Measurements from ENCODE around the gene SNX8.

SNX8 gene

GRCh38 chr7:2218444-2218785 is 95.8 kb downstream of the SNX8 start:
- Histone ChIP-seq H3K27me3 (ENCODE audit: control insufficient read depth, insufficient read depth, low read length) (no peaks in the 10 kb centered on the region), H3K4me1 (ENCODE audit: control insufficient read depth, insufficient read depth, low read length) (no peaks in the 10 kb centered on the region), H3K27ac (ENCODE audit: low read depth, low read length) (no peak overlapping the region), H3K9ac (ENCODE audit: low read depth, low read length) (no peak overlapping the region), H3K36me3 (ENCODE audit: control insufficient read depth, insufficient read depth, low read length) (peaks cover 81% of the 10 kb centered on the region), H3K4me3 (ENCODE audit: low read depth, low read length) (no peak overlapping the region), H3K9me3 (ENCODE audit: control insufficient read depth, insufficient read depth, low read length) (no peaks in the 10 kb centered on the region)

GRCh38 chr7:2217716-2218443 is 96.4 kb downstream of the SNX8 start:
- Histone ChIP-seq H3K36me3 (ENCODE audit: control insufficient read depth, insufficient read depth, low read length) (peaks cover 81% of the 10 kb centered on the region), H3K4me1 (ENCODE audit: control insufficient read depth, insufficient read depth, low read length) (no peaks in the 10 kb centered on the region), H3K9me3 (ENCODE audit: control insufficient read depth, insufficient read depth, low read length) (no peaks in the 10 kb centered on the region), H3K9ac (ENCODE audit: low read depth, low read length) (no peak overlapping the region), H3K27me3 (ENCODE audit: control insufficient read depth, insufficient read depth, low read length) (no peaks in the 10 kb centered on the region), H3K27ac (ENCODE audit: low read depth, low read length) (no peak overlapping the region), H3K4me3 (ENCODE audit: low read depth, low read length) (no peak overlapping the region)

- Histone ChIP-seq H3K27ac (ENCODE audit: low read depth, low read length) (no peak overlapping the region), H3K36me3 (ENCODE audit: control insufficient read depth, insufficient read depth, low read length) (peaks cover 81% of the 10 kb centered on the region), H3K9ac (ENCODE audit: low read depth, low read length) (no peak overlapping the region)
These were observed 97.0 kb downstream of the SNX8 start for GRCh38 chr7:2217206-2217605.

GRCh38 chr7:2215851-2216250 is 98.4 kb downstream of the SNX8 start:
- Histone ChIP-seq H3K9ac (ENCODE audit: low read depth, low read length) (no peak overlapping the region), H3K27me3 (ENCODE audit: control insufficient read depth, insufficient read depth, low read length) (no peaks in the 10 kb centered on the region), H3K27ac (ENCODE audit: low read depth, low read length) (no peak overlapping the region), H3K36me3 (ENCODE audit: control insufficient read depth, insufficient read depth, low read length) (peaks cover 82% of the 10 kb centered on the region), H3K9me3 (ENCODE audit: control insufficient read depth, insufficient read depth, low read length) (no peaks in the 10 kb centered on the region), H3K4me1 (ENCODE audit: control insufficient read depth, insufficient read depth, low read length) (no peaks in the 10 kb centered on the region), H3K4me3 (ENCODE audit: low read depth, low read length) (no peak overlapping the region)

More at GRCh38 chr7:2217206-2217605, 97.0 kb downstream of the SNX8 start:
- Histone ChIP-seq H3K4me3 (ENCODE audit: low read depth, low read length) (no peak overlapping the region), H3K4me1 (ENCODE audit: control insufficient read depth, insufficient read depth, low read length) (no peaks in the 10 kb centered on the region), H3K9me3 (ENCODE audit: control insufficient read depth, insufficient read depth, low read length) (no peaks in the 10 kb centered on the region), H3K27me3 (ENCODE audit: control insufficient read depth, insufficient read depth, low read length) (no peaks in the 10 kb centered on the region)

GRCh38 chr7:2214636-2215035 is 99.6 kb downstream of the SNX8 start:
- no peaks in the 10 kb centered on the region for H3K9me3 ChIP-seq (ENCODE audit: control insufficient read depth, insufficient read depth, low read length)
- peaks cover 82% of the 10 kb centered on the region for H3K36me3 ChIP-seq (ENCODE audit: control insufficient read depth, insufficient read depth, low read length)
- no peaks in the 10 kb centered on the region for H3K4me1 ChIP-seq (ENCODE audit: control insufficient read depth, insufficient read depth, low read length)
- H3K4me3 ChIP-seq (ENCODE audit: low read depth, low read length), result no peak overlapping the region
- no peaks in the 10 kb centered on the region for H3K27me3 ChIP-seq (ENCODE audit: control insufficient read depth, insufficient read depth, low read length)
- H3K9ac ChIP-seq (ENCODE audit: low read depth, low read length), result no peak overlapping the region
- no peak overlapping the region for H3K27ac ChIP-seq (ENCODE audit: low read depth, low read length)

- Histone ChIP-seq H3K9ac (ENCODE audit: low read depth, low read length) (no peak overlapping the region), H3K27ac (ENCODE audit: low read depth, low read length) (no peak overlapping the region), H3K4me1 (ENCODE audit: control insufficient read depth, insufficient read depth, low read length) (no peaks in the 10 kb centered on the region), H3K36me3 (ENCODE audit: control insufficient read depth, insufficient read depth, low read length) (peaks cover 82% of the 10 kb centered on the region), H3K27me3 (ENCODE audit: control insufficient read depth, insufficient read depth, low read length) (no peaks in the 10 kb centered on the region), H3K4me3 (ENCODE audit: low read depth, low read length) (no peak overlapping the region), H3K9me3 (ENCODE audit: control insufficient read depth, insufficient read depth, low read length) (no peaks in the 10 kb centered on the region)
These were observed 100.6 kb downstream of the SNX8 start for GRCh38 chr7:2213551-2214215.

- Histone ChIP-seq H3K27ac (ENCODE audit: low read depth, low read length) (no peak overlapping the region), H3K4me1 (ENCODE audit: control insufficient read depth, insufficient read depth, low read length) (no peaks in the 10 kb centered on the region), H3K36me3 (ENCODE audit: control insufficient read depth, insufficient read depth, low read length) (peaks cover 84% of the 10 kb centered on the region), H3K27me3 (ENCODE audit: control insufficient read depth, insufficient read depth, low read length) (no peaks in the 10 kb centered on the region), H3K9ac (ENCODE audit: low read depth, low read length) (no peak overlapping the region), H3K4me3 (ENCODE audit: low read depth, low read length) (no peak overlapping the region), H3K9me3 (ENCODE audit: control insufficient read depth, insufficient read depth, low read length) (no peaks in the 10 kb centered on the region)
These were observed 101.3 kb downstream of the SNX8 start for GRCh38 chr7:2212906-2213305.

GRCh38 chr7:2211926-2212325 is 102.3 kb downstream of the SNX8 start:
- H3K36me3 ChIP-seq (ENCODE audit: control insufficient read depth, insufficient read depth, low read length), result peaks cover 84% of the 10 kb centered on the region
- no peak overlapping the region for H3K4me3 ChIP-seq (ENCODE audit: low read depth, low read length)
- no peak overlapping the region for H3K27ac ChIP-seq (ENCODE audit: low read depth, low read length)
- H3K9ac ChIP-seq (ENCODE audit: low read depth, low read length), result no peak overlapping the region
- H3K4me1 ChIP-seq (ENCODE audit: control insufficient read depth, insufficient read depth, low read length), result no peaks in the 10 kb centered on the region
- H3K27me3 ChIP-seq (ENCODE audit: control insufficient read depth, insufficient read depth, low read length), result no peaks in the 10 kb centered on the region
- no peaks in the 10 kb centered on the region for H3K9me3 ChIP-seq (ENCODE audit: control insufficient read depth, insufficient read depth, low read length)

GRCh38 chr7:2211259-2211880 is 102.9 kb downstream of the SNX8 start:
- no peak overlapping the region for H3K9ac ChIP-seq (ENCODE audit: low read depth, low read length)
- H3K36me3 ChIP-seq (ENCODE audit: control insufficient read depth, insufficient read depth, low read length), result peaks cover 81% of the 10 kb centered on the region
- no peaks in the 10 kb centered on the region for H3K9me3 ChIP-seq (ENCODE audit: control insufficient read depth, insufficient read depth, low read length)
- H3K4me1 ChIP-seq (ENCODE audit: control insufficient read depth, insufficient read depth, low read length), result no peaks in the 10 kb centered on the region
- H3K27ac ChIP-seq (ENCODE audit: low read depth, low read length), result no peak overlapping the region
- H3K4me3 ChIP-seq (ENCODE audit: low read depth, low read length), result no peak overlapping the region
- no peaks in the 10 kb centered on the region for H3K27me3 ChIP-seq (ENCODE audit: control insufficient read depth, insufficient read depth, low read length)

GRCh38 chr7:2210551-2211258 is 103.5 kb downstream of the SNX8 start:
- H3K4me1 ChIP-seq (ENCODE audit: control insufficient read depth, insufficient read depth, low read length), result no peaks in the 10 kb centered on the region
- no peaks in the 10 kb centered on the region for H3K9me3 ChIP-seq (ENCODE audit: control insufficient read depth, insufficient read depth, low read length)
- H3K9ac ChIP-seq (ENCODE audit: low read depth, low read length), result no peak overlapping the region
- no peaks in the 10 kb centered on the region for H3K27me3 ChIP-seq (ENCODE audit: control insufficient read depth, insufficient read depth, low read length)
- no peak overlapping the region for H3K27ac ChIP-seq (ENCODE audit: low read depth, low read length)
- no peak overlapping the region for H3K4me3 ChIP-seq (ENCODE audit: low read depth, low read length)
- peaks cover 77% of the 10 kb centered on the region for H3K36me3 ChIP-seq (ENCODE audit: control insufficient read depth, insufficient read depth, low read length)

- Histone ChIP-seq H3K36me3 (ENCODE audit: control insufficient read depth, insufficient read depth, low read length) (peaks cover 72% of the 10 kb centered on the region), H3K27ac (ENCODE audit: low read depth, low read length) (no peak overlapping the region)
These were observed 104.3 kb downstream of the SNX8 start for GRCh38 chr7:2209961-2210323.

More at GRCh38 chr7:2209961-2210323, 104.3 kb downstream of the SNX8 start:
- Histone ChIP-seq H3K9ac (ENCODE audit: low read depth, low read length) (no peak overlapping the region), H3K27me3 (ENCODE audit: control insufficient read depth, insufficient read depth, low read length) (no peaks in the 10 kb centered on the region), H3K4me3 (ENCODE audit: low read depth, low read length) (no peak overlapping the region), H3K9me3 (ENCODE audit: control insufficient read depth, insufficient read depth, low read length) (no peaks in the 10 kb centered on the region), H3K4me1 (ENCODE audit: control insufficient read depth, insufficient read depth, low read length) (no peaks in the 10 kb centered on the region)

Measured in HUES48 (cell line).